Natural killer cell treated with Interleukin-12 subunit alpha and Interleukin-12 subunit beta and Interleukin-15 and Interleukin-18, amount 100 ng/mL, for 72 hours (primary cell): ENCODE measurements around the gene HMGB2. TPM values are rescaled to one million over a fixed set of nuclear protein-coding genes. Genes with fewer than 3 reads are reported as not detected.

Source experiments
- ATAC-seq, 2 donors: fragments of 150-1000 bp; cut with Tn5 transposase in 1 of 2; sonication (Bioruptor Pico), chemical (Tn5 transposase) in 1 of 2; 2 replicates each; pipeline ENCODE4 v1.10.0; 2021
- DNase-seq: peaks from one replicate; pipeline ENCODE4 v3.0.0; 2022; ENCODE audit warnings: low spot score
- H3K27ac Mint-ChIP-seq, 2 donors: 1 replicate in 1 of 2; 2 replicates in 1 of 2; pipeline ENCODE4 v1.8.0; 2022; ENCODE audit warnings: mixed read lengths in 2 of 2, mild to moderate bottlenecking in 1 of 2, moderate library complexity in 1 of 2
- H3K27me3 Mint-ChIP-seq, 2 donors: 1 replicate in 1 of 2; 2 replicates in 1 of 2; pipeline ENCODE4 v1.8.0; 2022; ENCODE audit warnings: mixed read lengths in 2 of 2
- H3K36me3 Mint-ChIP-seq: one replicate; pipeline ENCODE4 v1.8.0; 2022; ENCODE audit warnings: mixed read lengths
- H3K4me1 Mint-ChIP-seq, 2 donors: 1 replicate in 1 of 2; 2 replicates in 1 of 2; pipeline ENCODE4 v1.8.0; 2022; ENCODE audit warnings: low read depth in 2 of 2, mixed read lengths in 2 of 2, mild to moderate bottlenecking in 1 of 2
- H3K4me3 Mint-ChIP-seq: one replicate; pipeline ENCODE4 v1.8.0; 2022; ENCODE audit warnings: mixed read lengths
- H3K9me3 Mint-ChIP-seq: 2 replicates; pipeline ENCODE4 v1.8.0; 2022; ENCODE audit warnings: mixed read lengths
- total RNA-seq, 2 donors: library from RNA; stranded (reverse); gene quantifications; one replicate each; pipeline ENCODE4 v1.2.3, GENCODE V29; 2022

Gene HMGB2
- total RNA-seq, 2 donors from 2014 or later: 256 to 524 TPM

GRCh38 chr4:173360587-173361221 is 26.5 kb upstream of the HMGB2 start:
- no peaks in the 10 kb centered on the region for H3K36me3 Mint-ChIP-seq
- DNase-seq: no peak
- H3K4me1 Mint-ChIP-seq: peaks cover 3 to 6% of the 10 kb centered on the region in 2 donors
- H3K9me3 Mint-ChIP-seq: no peaks in the 10 kb centered on the region
- no peak for ATAC-seq
- H3K27ac Mint-ChIP-seq: no peak overlapping the region
- H3K27me3 Mint-ChIP-seq: no peaks in the 10 kb centered on the region
- no peak overlapping the region for H3K4me3 Mint-ChIP-seq

DNA sequence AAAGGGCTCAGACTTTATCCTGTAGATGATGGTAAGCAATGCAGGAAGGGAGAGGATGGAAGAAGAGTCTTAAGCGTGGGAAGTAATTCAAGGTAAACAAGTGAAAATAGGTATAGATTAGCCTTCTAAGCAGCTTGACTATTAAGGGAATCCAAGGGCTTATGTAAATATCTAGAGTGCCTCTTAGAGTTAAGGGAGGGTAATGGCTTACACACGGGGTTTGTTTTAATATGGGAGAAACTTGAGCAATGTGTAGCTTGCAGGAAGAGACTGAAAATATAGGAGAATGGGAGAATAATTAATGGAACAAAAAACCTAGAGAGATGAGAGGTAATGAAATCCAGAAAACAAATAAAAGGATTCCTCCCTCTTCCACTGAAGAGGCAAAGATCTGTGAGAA is 23.8 kb upstream of the HMGB2 start:
- no peak for ATAC-seq
- no peak for DNase-seq
- Mint-ChIP-seq H3K36me3 (no peaks in the 10 kb centered on the region), H3K27ac (no peak overlapping the region), H3K4me3 (no peak overlapping the region), H3K9me3 (no peaks in the 10 kb centered on the region), H3K27me3 (no peaks in the 10 kb centered on the region), H3K4me1 (peaks cover 0 to 3% of the 10 kb centered on the region in 2 donors)

DNA sequence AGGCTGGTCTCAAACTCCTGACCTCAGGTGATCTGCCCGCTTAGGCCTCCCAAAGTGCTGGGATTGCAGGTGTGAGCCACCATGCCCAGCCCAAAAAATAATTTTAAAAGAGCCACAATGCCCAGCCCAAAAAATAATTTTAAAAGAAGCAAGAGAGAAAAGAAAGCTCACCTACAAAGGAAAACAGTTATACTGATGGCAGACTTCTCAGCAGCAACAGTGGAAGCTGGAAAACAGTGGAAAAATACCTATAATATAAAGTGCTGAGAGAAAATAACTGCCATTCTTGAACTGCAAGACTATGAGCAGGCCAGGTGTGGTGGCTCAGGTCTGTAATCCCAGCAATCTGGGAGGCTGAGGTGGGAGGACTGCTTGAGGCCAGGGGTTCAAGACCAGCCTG is 13.3 kb upstream of the HMGB2 start:
- peaks cover 0 to 3% of the 10 kb centered on the region in 2 donors for H3K27me3 Mint-ChIP-seq
- H3K4me3 Mint-ChIP-seq: no peak overlapping the region
- no peaks in the 10 kb centered on the region for H3K4me1 Mint-ChIP-seq
- no peak overlapping the region for H3K27ac Mint-ChIP-seq
- ATAC-seq (no peak), DNase-seq (no peak)
- H3K36me3 Mint-ChIP-seq: no peaks in the 10 kb centered on the region
- no peaks in the 10 kb centered on the region for H3K9me3 Mint-ChIP-seq

GRCh38 chr4:173346074-173346473 is 11.9 kb upstream of the HMGB2 start:
- Mint-ChIP-seq H3K4me3 (no peak overlapping the region), H3K9me3 (no peaks in the 10 kb centered on the region), H3K27ac (no peak overlapping the region), H3K4me1 (no peaks in the 10 kb centered on the region), H3K36me3 (no peaks in the 10 kb centered on the region), H3K27me3 (peaks cover 0 to 3% of the 10 kb centered on the region in 2 donors)
- DNase-seq: no peak
- ATAC-seq: no peak

DNA sequence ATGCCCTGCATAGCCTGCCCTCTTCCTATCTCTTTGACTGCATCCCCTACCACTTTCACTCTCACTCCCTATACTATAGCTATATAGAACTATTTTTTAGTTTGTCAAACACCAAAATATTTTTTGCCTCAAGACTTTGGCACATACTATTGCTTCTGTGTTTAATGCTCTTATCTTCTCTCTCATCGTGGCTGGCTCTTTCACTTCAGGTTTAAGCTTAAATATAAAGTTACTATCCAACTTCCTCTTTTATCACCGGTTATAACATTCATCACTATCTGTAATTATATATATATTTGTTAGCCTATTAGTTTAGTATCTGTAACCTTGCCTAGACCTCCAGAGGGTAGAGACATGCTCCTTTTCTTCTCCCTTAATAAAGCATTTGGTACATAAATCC is 11.5 kb upstream of the HMGB2 start:
- Mint-ChIP-seq H3K36me3 (no peaks in the 10 kb centered on the region), H3K4me3 (no peak overlapping the region), H3K4me1 (no peaks in the 10 kb centered on the region), H3K27me3 (peaks cover 0 to 2% of the 10 kb centered on the region in 2 donors), H3K27ac (no peak overlapping the region), H3K9me3 (no peaks in the 10 kb centered on the region)
- DNase-seq: no peak
- no peak for ATAC-seq

GRCh38 chr4:173343832-173344397 is 9.8 kb upstream of the HMGB2 start:
- Mint-ChIP-seq H3K27ac (no peak overlapping the region), H3K4me1 (no peaks in the 10 kb centered on the region), H3K9me3 (no peaks in the 10 kb centered on the region), H3K4me3 (no peak overlapping the region), H3K36me3 (no peaks in the 10 kb centered on the region), H3K27me3 (no peaks in the 10 kb centered on the region)
- no peak for DNase-seq
- ATAC-seq: no peak

GRCh38 chr4:173337463-173337862 is 3.3 kb upstream of the HMGB2 start:
- ATAC-seq: no peak
- H3K4me1 Mint-ChIP-seq: peaks cover 21 to 27% of the 10 kb centered on the region in 2 donors
- H3K4me3 Mint-ChIP-seq: no peak overlapping the region
- H3K36me3 Mint-ChIP-seq: peaks cover 15% of the 10 kb centered on the region
- peaks cover 0 to 4% of the 10 kb centered on the region in 2 donors for H3K27me3 Mint-ChIP-seq
- H3K9me3 Mint-ChIP-seq: no peaks in the 10 kb centered on the region
- no peak for DNase-seq
- no peak overlapping the region for H3K27ac Mint-ChIP-seq

- peak; percentile 69 for DNase-seq
- peaks cover 23% of the 10 kb centered on the region for H3K36me3 Mint-ChIP-seq
- peak; percentile 16 to 32 for ATAC-seq
- no peaks in the 10 kb centered on the region for H3K9me3 Mint-ChIP-seq
- peak overlapping the region; percentile 92 for H3K4me3 Mint-ChIP-seq
- H3K27ac Mint-ChIP-seq: peak overlapping the region; percentile 76 to 83
- H3K27me3 Mint-ChIP-seq: peaks cover 0 to 4% of the 10 kb centered on the region in 2 donors
- peaks cover 26 to 34% of the 10 kb centered on the region in 2 donors for H3K4me1 Mint-ChIP-seq
Observed at GRCh38 chr4:173334891-173335752, 964 bp upstream of the HMGB2 start.

GRCh38 chr4:173333658-173334084 is 487 bp downstream of the HMGB2 start:
- H3K27me3 Mint-ChIP-seq: peaks cover 0 to 4% of the 10 kb centered on the region in 2 donors
- peaks cover 26 to 34% of the 10 kb centered on the region in 2 donors for H3K4me1 Mint-ChIP-seq
- peaks cover 23% of the 10 kb centered on the region for H3K36me3 Mint-ChIP-seq

DNA sequence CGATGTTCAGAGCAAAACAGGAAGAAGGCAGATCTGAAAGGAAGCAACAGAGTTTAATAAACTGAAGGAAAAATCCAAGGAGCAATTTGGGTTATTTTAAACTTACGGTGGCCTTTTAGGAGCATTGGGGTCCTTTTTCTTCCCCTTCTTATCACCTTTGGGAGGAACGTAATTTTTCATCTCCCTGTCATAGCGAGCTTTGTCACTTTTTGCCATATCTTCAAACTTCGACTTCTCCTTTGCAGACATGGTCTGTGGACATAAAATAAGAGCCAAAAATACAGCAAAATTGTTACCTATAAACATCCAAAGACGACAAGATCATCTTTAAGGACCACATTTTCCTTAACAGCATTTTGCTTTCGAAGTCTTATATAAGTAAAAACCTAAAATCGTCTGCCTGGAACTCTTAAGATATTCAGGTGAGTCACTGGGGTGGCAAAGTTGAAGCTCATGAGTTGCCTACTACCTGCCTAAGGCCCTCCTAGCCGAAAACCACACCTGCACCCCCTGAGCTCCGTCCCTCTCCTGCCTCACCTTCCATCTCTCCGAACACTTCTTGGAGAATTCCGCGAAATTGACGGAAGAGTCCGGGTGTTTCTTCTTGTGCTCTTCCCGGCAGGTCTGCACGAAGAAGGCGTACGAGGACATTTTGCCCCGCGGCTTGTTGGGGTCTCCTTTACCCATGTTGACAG is 1.0 kb downstream of the HMGB2 start:
- peaks cover 26 to 34% of the 10 kb centered on the region in 2 donors for H3K4me1 Mint-ChIP-seq
- ATAC-seq (no peak), DNase-seq (no peak)
- H3K27ac Mint-ChIP-seq: peak overlapping the region; percentile 76 to 83
- H3K9me3 Mint-ChIP-seq: no peaks in the 10 kb centered on the region
- H3K4me3 Mint-ChIP-seq: peak overlapping the region; percentile 92
- H3K36me3 Mint-ChIP-seq: peaks cover 23% of the 10 kb centered on the region
- H3K27me3 Mint-ChIP-seq: peaks cover 0 to 4% of the 10 kb centered on the region in 2 donors

More at GRCh38 chr4:173333658-173334084, 487 bp downstream of the HMGB2 start:
- peak; percentile 75 for DNase-seq
- ATAC-seq: peak; percentile 1 to 29
- H3K4me3 Mint-ChIP-seq: peak overlapping the region; percentile 92
- H3K27ac Mint-ChIP-seq: peak overlapping the region; percentile 76 to 83
- H3K9me3 Mint-ChIP-seq: no peaks in the 10 kb centered on the region

GRCh38 chr4:173332021-173332487 is 2.1 kb downstream of the HMGB2 start:
- no peak for DNase-seq
- Mint-ChIP-seq H3K4me3 (peak overlapping the region; percentile 92), H3K27ac (peak overlapping the region; percentile 76 to 83), H3K36me3 (peaks cover 23% of the 10 kb centered on the region), H3K27me3 (peaks cover 0 to 4% of the 10 kb centered on the region in 2 donors), H3K4me1 (peaks cover 26 to 34% of the 10 kb centered on the region in 2 donors), H3K9me3 (no peaks in the 10 kb centered on the region)
- no peak for ATAC-seq

DNA sequence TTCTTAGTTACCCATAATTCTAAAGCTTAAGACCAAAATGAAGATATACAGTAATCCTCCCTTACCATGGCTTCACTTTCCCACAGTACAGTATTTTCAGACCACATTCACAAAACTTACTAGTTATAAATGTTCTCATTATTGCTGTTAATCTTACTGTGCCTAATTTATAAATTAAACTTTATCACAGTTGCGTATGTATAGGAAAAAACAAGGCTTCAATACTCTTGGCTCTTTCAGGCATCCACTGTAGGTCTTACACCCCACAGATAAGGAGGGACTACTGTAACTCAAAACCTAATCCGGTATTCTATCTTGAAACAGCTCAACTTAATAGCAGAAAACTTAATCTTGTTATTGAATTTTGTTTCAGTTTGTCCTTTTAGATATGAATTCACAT is 3.6 kb downstream of the HMGB2 start:
- Mint-ChIP-seq H3K4me3 (no peak overlapping the region), H3K36me3 (peaks cover 23% of the 10 kb centered on the region), H3K27me3 (no peaks in the 10 kb centered on the region), H3K9me3 (no peaks in the 10 kb centered on the region), H3K4me1 (peaks cover 26 to 29% of the 10 kb centered on the region in 2 donors), H3K27ac (peak overlapping the region in 1 of 2 donors; percentile 37)
- DNase-seq: no peak
- no peak for ATAC-seq

DNA sequence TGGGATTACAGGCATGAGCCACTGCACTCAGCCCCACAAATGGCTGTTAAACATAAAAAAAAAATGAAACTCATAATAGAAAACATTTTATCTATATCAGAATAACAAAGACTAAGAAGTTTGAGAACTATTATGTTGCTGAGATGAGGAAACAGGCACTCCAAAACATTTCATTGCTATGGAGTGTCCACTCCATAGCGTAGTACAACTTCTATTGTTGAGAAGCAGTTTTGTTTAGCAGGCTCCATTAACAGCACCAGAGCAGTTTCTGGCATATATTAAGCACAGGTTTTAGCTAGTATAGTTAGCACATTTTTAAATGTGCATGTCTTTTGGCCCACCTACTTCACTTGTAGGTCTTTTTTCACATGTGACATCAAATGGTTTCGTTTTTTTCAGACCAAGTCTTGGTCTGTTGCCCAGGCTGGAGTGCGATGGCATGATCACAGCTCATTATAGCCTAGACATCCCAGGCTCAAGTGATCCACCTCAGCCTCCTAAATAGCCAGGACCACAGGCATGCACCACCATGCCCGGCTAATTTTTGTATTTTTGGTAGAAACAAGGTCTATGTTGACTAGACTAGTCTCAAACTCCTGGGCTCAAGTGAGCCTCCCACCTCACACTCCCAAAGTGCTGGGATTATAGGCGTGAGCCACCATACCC is 5.8 kb downstream of the HMGB2 start:
- Mint-ChIP-seq H3K36me3 (peaks cover 17% of the 10 kb centered on the region), H3K9me3 (no peaks in the 10 kb centered on the region), H3K4me3 (no peak overlapping the region), H3K4me1 (peaks cover 14 to 16% of the 10 kb centered on the region in 2 donors), H3K27me3 (no peaks in the 10 kb centered on the region), H3K27ac (no peak overlapping the region)
- DNase-seq (no peak), ATAC-seq (no peak)
